Omental fat pad (tissue), 4 donors: ENCODE results near the gene SCFD2. TPM values are rescaled to one million over a fixed set of nuclear protein-coding genes. Genes with fewer than 3 reads are reported as not detected.

Experiments
- ATAC-seq: fragments of 150-250 bp; one replicate; pipeline ENCODE4 v1.9.1; 2016; ENCODE audit warnings: mild to moderate bottlenecking, moderate library complexity; ENCODE audit not compliant: low FRiP score
- DNase-seq: peaks from one replicate; pipeline ENCODE4 v3.0.0-alpha.2; 2019; ENCODE audit warnings: low spot score
- CTCF ChIP-seq, 3 donors: fragments of 450-650 bp; IDR thresholded peaks; one replicate each; pipeline ENCODE4 v1.5.1; 2016 to 2017; ENCODE audit warnings: antibody characterized with exemption in 3 of 3, mild to moderate bottlenecking in 3 of 3, moderate library complexity in 2 of 3
- total RNA-seq, 4 donors: library from RNA; depleted of rRNA; stranded (reverse); fragments of >200 nt; gene quantifications; one replicate each; pipeline ENCODE4 v1.1.0, GENCODE V29; 2016

Gene SCFD2
- total RNA-seq, 4 donors from 2014 or later = 26.4 to 65.6 (median 28.4) TPM

- no peak for DNase-seq
Observed at GRCh38 chr4:53168228-53168627, 197.6 kb downstream of the SCFD2 start.

GRCh38 chr4:53162969-53163368 lies 202.9 kb downstream of the SCFD2 start:
- no peak for TF ChIP-seq CTCF (IDR thresholded peaks at IDR 0.05)
- ATAC-seq (no peak), DNase-seq (no peak)

More at GRCh38 chr4:53168228-53168627, 197.6 kb downstream of the SCFD2 start:
- no peak for ATAC-seq
- TF ChIP-seq CTCF (IDR thresholded peaks at IDR 0.05) = no peak

- DNase-seq (no peak), ATAC-seq (no peak)
- no peak for TF ChIP-seq CTCF (IDR thresholded peaks at IDR 0.05)
Observed at GRCh38 chr4:53161787-53162433, 204.0 kb downstream of the SCFD2 start.

- ATAC-seq (no peak), DNase-seq (no peak)
- TF ChIP-seq CTCF (IDR thresholded peaks at IDR 0.05) = no peak
Observed at GRCh38 chr4:53161051-53161786, 204.6 kb downstream of the SCFD2 start.

GRCh38 chr4:53156896-53157295 lies 209.0 kb downstream of the SCFD2 start:
- DNase-seq (no peak), ATAC-seq (no peak)
- TF ChIP-seq CTCF (IDR thresholded peaks at IDR 0.05) = no peak

GRCh38 chr4:53152467-53152866 lies 213.4 kb downstream of the SCFD2 start:
- ATAC-seq (no peak), DNase-seq (no peak)
- TF ChIP-seq CTCF (IDR thresholded peaks at IDR 0.05) = no peak

GRCh38 chr4:53151489-53151788 lies 214.4 kb downstream of the SCFD2 start:
- DNase-seq (no peak), ATAC-seq (no peak)
- TF ChIP-seq CTCF (IDR thresholded peaks at IDR 0.05) = no peak
